Measurements from ENCODE around the gene TAS2R10.

DNA sequence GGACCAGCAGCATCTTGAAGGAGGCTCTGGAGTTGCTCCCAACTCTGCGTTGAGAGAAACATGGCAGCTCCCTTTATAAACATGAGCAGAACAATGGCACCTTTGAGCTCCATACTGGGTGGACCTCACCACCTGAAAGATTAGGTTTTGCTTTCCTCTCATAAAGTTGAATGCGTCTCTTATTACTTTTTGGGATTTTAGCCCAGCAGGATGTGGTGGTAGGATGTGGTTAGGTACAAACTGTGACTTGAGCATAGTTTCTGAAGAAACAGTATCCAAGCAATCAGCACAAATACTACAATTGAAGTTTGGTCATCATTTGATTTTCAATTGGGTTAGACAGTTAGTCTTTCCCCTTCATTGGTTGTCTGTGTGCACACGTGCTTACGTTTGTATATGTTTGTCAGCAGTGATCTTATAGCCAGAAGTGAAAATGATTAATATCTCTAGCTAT is 23.3 kb upstream of the TAS2R10 start, which contains the start of gene PRR4:
- TF ChIP-seq CTCF (IDR thresholded peaks at IDR 0.05; ENCODE audit: poor library complexity, severe bottlenecking) (no peak), RAD21 (conservative IDR thresholded peaks at IDR 0.05) (no peak)
- TF ChIP-seq, protein P1, sequence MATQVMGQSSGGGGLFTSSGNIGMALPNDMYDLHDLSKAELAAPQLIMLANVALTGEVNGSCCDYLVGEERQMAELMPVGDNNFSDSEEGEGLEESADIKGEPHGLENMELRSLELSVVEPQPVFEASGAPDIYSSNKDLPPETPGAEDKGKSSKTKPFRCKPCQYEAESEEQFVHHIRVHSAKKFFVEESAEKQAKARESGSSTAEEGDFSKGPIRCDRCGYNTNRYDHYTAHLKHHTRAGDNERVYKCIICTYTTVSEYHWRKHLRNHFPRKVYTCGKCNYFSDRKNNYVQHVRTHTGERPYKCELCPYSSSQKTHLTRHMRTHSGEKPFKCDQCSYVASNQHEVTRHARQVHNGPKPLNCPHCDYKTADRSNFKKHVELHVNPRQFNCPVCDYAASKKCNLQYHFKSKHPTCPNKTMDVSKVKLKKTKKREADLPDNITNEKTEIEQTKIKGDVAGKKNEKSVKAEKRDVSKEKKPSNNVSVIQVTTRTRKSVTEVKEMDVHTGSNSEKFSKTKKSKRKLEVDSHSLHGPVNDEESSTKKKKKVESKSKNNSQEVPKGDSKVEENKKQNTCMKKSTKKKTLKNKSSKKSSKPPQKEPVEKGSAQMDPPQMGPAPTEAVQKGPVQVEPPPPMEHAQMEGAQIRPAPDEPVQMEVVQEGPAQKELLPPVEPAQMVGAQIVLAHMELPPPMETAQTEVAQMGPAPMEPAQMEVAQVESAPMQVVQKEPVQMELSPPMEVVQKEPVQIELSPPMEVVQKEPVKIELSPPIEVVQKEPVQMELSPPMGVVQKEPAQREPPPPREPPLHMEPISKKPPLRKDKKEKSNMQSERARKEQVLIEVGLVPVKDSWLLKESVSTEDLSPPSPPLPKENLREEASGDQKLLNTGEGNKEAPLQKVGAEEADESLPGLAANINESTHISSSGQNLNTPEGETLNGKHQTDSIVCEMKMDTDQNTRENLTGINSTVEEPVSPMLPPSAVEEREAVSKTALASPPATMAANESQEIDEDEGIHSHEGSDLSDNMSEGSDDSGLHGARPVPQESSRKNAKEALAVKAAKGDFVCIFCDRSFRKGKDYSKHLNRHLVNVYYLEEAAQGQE (IDR thresholded peaks at IDR 0.05; ENCODE audit: borderline replicate concordance): no peak

Measured in neural cell (in vitro differentiated cells).